NCI-H2227 (cell line): ENCODE data around the gene NFIC.

Experiments
- DNase-seq: peaks from one replicate; lab custom pipeline; 2025; ENCODE audit not compliant: unreplicated experiment; lab: John Stamatoyannopoulos, UW

NFIC gene

GRCh38 chr19:3358689-3359014 lies 7.7 kb upstream of the NFIC start:
- DNase-seq: no peak

DNA sequence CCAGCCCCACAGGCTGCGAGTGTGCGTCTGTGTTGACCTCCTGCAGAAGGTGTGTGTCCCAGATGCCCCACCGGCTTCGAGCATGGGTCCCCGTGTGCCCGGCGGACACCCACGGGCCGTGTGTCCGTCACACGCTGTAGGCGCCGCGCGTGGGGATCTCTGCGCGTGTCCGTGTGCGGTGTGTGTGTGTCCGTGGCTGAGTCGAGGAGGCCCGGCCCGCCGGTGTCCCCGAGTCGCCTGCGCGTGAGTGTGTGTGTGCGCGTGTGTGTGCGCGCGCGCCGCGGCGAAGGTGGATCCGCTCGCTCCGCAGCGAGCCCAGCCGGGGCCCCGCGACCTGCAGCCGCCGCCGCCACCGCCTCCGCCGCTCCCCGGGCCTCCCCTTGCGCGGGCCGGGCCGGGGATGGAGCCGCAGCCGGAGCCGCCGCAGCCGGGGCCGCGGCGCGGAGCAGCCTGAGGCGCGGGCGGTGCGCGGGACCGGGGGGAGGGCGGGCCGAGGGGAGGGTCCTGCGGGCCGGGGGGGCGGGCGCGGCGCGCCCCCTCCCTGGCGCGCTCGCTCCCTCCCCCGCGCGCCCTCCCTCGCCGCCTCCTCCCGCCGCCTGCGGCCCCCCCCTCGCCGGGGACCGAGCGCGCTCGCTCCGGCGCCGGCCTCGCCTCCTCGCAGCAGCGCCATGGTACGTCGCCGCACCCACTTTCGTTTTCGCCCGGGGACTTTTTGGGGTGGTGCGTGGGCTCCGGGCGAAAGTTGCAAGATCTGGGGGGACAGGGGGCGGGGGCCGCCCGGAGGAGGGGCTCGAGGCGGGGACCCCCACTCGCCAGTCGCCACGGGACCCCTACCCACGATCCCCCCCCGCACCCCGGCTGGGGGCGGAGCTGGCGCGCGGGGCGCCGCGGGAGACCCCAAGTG lies 7.1 kb upstream of the NFIC start:
- DNase-seq: peak; percentile 67

GRCh38 chr19:3359919-3360420 lies 6.4 kb upstream of the NFIC start:
- DNase-seq: peak; percentile 60

- peak; percentile 25 for DNase-seq
Observed at GRCh38 chr19:3360421-3361383, 5.7 kb upstream of the NFIC start.

- DNase-seq: no peak
Observed at GRCh38 chr19:3361384-3362216, 4.8 kb upstream of the NFIC start.

DNA sequence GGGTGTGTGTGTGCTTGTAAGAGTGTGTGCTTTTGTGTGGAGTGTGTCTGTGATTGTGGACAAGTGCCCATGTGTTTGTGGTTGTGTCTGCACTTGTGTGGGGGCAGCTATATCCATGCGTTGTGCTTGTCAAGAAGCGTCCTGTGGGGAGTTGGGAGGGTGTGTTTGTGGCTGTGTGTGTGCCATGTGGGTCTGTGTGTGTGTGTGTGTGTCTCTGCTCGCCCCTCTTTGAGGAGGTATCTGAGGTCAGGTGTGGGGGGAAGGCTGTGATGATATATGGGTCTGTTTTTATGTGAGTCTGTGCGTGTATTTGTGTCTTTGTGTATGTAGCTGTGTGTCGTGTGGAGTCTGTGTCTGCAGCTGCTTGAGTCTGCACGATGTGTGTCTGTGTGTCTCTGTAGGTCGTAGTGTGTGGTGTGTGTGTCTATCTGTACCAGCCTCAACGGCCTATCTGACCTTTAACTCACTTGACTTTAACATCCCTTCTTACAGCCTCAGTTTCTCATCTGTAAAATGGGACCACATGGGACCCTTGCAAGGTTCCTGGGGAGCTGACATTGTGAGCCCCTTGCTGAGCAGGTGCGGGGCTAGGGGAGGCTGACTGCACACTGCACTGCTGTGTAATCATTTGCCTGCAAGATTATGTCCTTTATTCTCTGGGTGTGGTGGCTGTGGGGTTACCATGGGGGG lies 4.0 kb upstream of the NFIC start:
- no peak for DNase-seq

GRCh38 chr19:3363841-3364500 lies 2.4 kb upstream of the NFIC start:
- no peak for DNase-seq

- DNase-seq: no peak
Observed at GRCh38 chr19:3364501-3364858, 1.9 kb upstream of the NFIC start.

GRCh38 chr19:3365093-3365835 lies 1.1 kb upstream of the NFIC start:
- no peak for DNase-seq

GRCh38 chr19:3366753-3367627 lies 607 bp downstream of the NFIC start:
- peak; percentile 38 for DNase-seq

DNA sequence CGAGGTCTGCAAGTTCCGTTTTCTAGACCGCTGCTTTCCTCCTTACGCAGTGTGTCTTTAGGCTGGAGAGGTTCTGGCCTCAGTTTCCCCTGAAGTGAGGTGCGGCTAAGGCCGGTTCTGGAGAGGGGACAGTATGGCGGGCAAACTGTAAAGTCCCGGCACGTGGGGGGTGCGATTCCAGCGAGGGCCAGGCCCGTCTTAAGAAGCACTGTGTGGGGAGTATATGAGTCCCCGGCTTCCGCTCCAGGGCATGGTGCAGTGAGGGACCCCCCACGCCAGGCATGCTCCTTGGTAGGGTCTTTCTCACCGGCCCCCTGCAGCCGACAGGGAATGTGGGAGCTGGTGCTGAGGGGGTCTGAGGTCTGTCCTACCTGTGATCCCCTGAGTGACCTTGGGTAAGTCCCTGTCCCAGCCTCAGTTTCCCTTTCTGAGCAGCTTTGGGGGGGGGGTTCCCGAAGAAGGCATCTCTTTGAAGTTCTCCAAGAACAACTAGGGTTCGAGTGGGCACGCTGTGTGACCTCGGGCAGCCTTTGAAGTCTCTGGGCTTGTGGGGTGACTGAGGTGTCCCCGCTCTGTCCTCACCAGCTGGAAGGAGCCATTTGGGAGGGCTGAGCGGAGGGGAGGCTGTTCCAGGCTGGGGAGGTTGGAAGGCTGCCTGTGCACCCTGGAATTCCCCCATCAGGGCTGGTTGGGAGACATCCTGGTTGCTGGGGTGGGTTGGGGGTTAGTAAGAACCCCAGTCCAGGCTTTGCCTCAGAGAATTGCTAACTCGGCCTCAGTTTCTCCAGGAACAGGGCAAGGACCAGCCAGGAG lies 1.5 kb downstream of the NFIC start:
- DNase-seq: no peak

- DNase-seq: no peak
Observed at GRCh38 chr19:3368441-3368795, 2.0 kb downstream of the NFIC start.

GRCh38 chr19:3368848-3369336 lies 2.5 kb downstream of the NFIC start:
- no peak for DNase-seq

DNA sequence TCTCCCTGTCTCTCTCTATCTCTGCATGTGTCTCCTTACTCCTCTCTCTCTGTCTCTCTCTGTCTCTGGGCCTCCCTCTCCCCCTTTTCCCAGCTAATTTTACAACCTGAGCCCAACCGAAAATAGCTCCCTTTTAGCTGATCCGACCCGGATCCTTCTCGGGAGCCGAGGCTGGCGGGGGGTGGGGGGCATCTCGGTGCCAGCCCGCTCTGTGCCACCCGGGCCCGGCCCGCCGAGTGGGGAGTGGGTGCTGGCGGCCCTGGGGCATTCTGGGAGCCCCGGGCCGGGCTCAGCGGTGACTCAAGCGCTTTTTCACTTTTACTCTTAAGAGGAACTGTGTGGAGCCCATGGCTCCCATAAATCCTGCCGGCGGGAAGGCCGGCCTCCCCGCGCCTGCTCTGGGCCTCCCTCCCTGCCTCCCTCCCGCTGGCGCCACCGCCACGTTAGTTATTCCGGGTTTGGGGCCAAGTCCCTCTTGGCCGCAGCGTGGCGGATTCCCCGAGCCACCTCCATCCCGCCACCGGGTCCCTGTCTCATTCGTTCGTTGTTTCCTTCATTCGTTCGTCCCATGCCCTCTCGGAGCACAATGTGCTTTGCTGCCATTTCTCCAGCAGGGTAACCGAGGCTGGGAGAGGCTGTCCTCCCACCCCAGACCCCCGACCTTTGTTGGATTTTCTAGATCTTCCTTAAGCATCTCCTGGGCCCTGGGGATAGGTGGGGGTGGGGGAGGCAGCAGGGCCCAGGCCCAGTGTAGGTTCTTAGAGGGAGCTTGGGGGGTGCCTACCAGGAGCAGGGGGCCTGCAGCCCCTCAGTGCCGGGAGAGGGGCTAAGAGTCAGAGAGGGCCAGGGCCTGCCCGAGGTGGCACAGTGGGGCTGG lies 3.2 kb downstream of the NFIC start:
- DNase-seq: no peak

- DNase-seq: no peak
Observed at GRCh38 chr19:3370214-3370720, 3.9 kb downstream of the NFIC start.
